Activated CD4-positive, CD25-positive, alpha-beta regulatory T cell treated with anti-CD3 and anti-CD28 coated beads, Interleukin-2, amount 50 U/mL, for 72 hours (primary cell): Measurements from ENCODE around the gene MRC2.

Source experiments
- DNase-seq: peaks from one replicate; pipeline ENCODE4 v3.0.0; 2021

The MRC2 gene

DNA sequence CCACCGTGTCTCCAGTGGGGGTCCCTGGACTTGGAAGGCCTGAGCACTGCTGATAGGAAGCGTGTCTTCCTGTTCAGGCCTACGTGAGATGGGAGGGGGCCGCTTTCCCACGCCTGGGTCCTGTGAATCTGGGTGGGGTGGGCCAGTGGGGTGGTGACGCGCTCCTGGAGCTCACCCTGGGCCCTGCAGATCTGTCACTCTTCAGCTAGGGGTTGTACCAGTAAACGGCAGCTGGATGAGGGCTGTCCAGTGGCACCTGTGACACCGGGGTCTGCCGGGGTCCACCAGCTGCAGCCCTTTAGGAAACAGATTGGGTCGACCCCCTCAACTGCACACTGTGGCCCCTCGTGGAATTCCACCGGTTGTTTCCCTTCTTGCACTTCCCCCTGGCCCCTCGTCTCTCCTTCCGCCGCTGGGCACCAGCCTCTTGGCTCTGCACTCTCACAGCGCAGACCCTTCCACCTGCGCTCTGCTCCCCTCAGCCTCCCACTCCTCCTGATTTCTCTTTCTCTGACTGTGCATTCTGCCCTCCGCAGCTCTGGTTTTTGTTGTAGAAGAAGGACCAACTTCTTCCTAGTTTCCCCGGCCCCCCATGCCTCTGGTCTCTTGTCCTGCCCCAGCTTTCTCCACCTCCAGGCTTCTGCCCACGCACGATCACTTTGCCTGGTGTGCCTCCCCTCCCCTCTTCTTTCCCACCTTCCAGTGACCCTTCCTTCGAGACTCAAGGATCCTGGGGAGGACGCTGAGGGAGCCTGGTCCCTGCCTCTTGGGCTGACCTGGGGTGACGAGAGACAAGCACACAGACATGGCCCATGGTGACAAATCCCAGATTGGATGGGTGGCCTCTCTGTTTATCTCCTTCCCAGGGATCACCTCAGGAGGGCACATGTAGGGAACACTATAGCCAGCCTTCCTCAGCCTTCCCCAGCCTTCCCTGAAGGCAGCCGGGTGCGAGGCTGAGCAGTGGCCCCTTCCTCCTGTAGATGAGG, 4.8 kb downstream of the MRC2 start:
- no peak for DNase-seq

DNA sequence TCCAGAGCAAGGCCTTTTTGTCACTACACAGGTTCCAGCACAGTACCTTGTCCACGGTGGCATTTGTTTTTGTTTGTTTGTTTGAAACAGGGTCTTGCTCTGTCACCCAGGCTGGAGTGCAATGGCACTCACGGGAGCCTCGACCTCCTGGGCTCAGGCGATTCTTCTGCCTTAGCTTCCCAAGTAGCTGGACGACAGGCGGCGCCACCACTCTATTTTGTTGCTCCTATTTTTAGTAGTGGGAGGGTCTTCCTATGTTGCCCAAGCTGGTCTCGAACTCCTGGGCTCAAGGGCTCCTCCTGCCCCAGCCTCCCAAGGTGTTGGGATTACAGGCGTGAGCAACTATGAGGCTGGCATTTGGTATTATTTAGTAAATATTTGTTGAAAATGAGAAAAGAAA, 10.3 kb downstream of the MRC2 start:
- DNase-seq, result no peak

DNA sequence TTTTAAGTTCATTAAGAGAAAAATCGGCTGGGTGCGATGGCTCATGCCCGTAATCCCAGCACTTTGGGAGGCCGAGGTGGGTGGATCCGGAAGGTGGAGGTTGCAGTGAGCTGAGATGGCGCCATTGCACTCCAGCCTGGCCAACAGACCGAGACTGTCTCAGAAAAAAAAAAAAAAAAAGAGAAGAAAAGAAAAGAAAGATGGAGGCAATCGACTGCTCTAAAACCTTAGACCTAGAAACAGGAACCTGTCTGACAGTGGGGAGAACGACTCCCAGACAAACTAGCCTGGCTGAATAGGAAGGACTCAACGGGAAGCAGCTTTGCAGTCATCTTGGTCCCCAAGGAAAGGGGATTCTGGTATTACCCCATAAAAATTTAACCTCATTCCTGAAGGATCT, 13.7 kb downstream of the MRC2 start:
- no peak for DNase-seq

DNA sequence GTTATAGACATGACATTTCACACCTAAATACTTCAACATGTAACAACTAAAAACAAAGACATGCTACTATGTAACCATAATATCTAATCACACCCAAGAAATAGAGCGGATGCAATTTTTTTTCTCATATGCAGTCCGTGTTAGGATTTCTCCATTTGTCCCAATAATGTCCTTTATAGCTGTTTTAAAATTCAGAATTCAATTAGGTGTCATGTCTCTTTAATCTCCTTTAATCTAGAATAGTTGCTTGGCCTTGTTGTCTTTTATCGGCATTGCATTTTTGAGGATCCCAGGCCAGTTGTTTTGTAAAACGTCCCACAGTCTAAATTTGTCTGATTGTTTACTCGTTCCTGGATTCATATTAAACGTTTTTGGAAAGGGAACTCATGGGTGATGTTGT, 14.5 kb downstream of the MRC2 start:
- DNase-seq, result no peak

DNA sequence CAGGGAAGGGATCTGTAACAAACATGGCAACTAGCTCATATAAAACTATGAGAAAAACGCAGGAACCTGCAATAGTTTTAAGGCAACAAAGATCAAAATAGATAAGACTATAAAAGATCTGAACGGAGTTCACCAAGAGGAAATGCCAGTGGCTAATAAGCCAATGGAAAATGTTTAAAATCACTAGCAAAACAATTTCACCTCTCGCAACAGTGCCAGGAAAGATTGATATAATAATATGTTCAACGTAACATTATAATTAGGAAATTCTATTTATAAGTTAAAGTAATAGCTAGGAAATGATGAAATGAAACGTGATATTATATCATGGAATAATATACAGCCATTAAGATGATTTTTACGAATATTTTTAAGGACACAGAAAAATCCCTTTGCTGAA, 16.0 kb downstream of the MRC2 start:
- DNase-seq, result no peak

DNA sequence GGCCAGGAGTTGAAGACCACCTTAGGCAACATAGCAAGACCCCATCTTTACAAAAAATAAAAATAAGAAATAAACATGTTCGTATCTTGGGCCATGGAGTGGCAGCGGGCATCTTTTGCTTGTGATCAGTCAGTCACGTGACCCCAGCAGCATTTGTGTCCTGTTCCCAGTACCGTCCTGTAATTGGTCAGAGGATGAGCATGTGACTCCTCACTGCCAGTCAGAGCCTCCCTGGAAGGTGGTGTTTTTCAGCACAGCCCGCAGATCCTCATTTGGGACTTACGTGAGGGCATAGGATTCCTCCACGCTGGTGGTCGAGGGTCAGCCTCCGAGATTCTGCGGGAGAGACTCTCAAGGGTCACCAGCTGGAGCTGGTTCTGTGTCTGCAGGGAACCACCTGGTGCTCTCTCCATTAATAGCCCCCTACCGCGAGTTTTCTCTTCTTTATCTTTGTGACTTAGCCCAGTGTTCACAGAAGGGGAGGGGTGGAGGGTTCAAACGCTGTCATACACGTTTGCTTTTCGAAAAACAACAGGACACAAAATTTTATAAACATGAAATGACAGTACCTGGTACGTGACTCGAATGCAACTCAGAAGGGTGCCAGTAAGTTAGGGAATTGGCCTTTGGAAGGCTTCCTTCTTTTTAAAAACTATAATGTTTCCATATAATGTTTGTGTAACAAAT, 17.2 kb downstream of the MRC2 start:
- DNase-seq, result no peak

DNA sequence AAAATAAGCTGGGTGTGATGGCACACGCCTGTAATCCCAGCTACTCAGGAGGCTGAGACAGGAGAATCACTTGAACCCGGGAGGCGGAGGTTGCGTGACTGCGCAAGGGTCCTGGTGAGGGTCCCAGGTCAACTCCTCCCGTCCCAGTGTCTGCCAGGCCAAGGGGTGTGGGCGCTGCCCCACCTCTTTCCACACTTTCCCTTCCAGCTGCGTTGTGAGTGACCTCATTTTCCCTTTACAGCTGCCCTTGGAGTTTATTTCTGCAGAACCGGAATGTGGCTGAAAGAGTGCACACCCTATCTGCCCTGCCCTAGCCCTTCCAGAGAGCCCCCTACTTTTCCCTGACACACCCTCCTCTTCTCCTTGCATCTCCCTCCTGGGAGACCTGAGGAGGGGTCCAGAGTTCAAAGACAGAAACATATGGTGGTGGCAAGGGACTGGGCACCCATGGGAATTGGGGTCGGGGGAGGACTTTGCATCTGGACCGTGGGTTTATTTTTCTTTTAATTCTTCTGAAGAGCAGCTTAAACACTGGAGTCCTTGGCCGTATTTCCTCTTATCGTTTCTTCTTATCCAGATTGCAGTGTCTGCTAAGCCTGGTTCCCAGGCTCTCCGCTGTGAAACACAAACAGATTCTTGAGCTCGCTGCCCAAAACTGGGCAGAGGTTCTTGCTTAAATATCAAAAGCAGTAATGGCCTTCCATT, 20.9 kb downstream of the MRC2 start:
- no peak for DNase-seq

DNA sequence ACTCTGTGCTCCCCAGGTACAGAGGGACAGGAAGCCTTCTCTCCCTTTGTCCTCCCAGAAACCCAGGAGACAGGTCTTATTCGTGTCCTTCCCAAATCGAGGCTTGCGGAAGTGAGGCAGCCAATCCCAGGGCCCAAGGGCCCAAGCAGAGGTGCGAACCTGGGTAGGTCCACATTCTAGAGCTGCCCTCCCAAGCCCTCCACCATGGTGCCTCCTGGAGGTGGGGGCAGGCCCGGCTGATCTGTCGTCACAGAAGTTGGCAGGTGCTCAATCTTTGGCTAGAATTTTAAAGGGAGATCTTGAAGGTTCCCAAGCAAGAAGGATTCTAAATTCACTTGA, 21.5 kb downstream of the MRC2 start:
- no peak for DNase-seq

DNA sequence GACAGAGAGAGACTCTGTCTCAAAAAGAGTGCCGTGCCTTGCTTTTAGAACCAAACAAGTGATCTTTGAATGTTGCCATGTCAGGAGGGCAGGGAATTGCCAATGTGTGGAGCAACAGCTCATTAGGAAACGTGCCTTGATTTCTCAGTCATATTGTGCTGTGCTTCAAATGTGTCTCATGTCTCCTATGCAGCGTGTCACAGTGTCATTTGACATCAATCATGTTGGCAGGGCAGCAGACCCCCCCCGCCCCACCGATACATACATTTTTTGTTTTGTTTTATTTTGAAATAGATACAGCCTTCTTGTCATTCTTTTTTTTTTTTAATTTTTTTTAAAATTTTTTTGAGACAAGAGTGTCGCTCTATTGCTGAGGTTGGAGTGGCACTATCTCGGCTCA, 22.1 kb downstream of the MRC2 start:
- DNase-seq, result no peak

DNA sequence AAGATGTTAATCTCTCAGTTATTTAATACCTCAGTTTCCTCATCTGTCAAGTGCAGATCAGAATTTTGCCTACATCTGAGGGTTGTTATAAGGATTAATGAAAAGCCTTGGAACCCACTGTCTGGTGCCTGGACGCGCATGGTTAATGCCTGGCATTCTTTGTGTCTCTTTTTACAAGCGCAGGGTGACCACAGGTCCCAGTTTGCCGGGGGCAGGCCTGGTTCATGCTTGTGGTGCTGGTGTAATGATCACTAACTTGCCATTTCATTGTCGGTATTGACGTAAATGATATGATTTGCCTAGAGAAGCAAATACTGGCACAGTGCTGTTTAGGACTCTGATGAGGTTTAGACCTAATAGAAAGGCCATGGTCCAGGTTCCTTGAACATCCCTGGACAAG, 23.1 kb downstream of the MRC2 start:
- no peak for DNase-seq

DNA sequence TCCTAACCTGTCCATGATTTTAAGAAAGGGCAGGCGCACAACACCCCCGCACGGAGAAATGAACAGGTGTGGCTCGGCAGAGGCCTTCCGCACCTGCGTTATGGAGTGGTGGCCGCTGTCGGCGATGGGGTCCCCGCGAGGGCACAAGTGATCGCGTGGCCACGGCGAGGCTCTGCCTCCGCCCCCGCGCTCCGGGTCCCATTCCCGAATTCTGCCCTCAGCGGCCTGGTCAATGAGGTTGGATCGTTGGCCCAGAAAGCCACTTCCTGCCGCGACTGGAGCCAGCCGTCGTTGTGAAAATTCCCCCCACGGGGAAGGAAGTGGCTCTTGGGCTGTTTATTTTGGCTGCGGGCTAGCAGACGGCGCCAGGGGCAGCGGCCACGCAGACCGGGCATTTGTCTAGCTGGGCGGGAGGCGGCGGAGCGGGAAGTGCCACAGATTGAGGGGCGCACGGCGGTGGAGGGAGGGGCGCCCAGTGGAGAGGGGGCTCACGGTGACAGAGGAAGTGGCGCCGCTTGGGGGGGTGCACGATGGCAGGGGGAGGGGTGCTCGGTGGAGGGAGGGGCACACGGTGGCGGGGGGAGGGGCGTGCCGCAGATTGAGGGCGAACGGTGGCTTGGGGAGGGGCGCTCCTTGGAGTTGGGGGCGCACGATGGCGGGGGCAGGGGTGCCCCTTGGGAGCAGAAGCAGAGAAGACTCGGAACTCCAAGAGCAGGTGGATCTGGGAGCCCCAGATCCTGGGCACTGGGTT, 25.0 kb downstream of the MRC2 start:
- peak; percentile 40 for DNase-seq

DNA sequence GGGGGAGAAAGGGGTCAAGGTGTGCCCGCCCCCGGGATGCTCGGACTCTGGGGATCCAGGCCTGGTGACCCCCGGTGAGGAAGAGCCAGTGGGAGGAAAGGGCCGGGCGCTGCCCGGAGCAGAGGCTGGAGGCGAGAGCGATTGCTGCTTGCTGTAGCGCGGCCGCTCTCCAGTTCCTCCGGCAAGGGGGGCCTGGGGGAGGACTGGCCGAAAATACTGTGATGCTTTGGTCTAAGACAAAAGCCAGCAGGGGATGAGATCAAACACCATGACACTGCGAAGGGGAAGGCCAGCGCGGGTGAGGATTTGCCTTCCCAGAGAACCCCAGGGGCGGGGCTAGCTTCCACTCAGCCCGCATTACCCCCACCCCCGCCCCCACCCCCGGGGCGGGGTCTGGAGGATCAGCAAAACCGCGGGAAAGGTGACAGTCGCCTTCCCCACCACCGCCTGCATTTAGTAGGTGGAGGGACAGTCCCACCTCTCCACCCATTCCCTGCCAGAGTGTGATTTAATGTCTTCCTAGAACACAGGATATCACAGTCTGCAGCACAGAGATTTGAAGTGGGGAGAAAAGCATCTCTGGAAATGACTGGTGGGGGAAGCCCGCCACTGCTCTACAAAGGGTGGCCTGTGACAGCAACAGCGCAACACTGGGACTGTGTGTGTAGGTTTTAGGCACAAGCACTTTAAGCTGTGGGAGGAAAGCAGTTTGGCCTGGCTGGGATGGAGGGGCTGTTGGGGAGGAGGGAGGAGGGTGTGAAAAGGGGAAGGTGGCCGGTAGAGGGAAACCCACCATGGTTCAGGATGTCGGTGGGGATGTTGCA, 25.7 kb downstream of the MRC2 start:
- DNase-seq, result peak; percentile 80

DNA sequence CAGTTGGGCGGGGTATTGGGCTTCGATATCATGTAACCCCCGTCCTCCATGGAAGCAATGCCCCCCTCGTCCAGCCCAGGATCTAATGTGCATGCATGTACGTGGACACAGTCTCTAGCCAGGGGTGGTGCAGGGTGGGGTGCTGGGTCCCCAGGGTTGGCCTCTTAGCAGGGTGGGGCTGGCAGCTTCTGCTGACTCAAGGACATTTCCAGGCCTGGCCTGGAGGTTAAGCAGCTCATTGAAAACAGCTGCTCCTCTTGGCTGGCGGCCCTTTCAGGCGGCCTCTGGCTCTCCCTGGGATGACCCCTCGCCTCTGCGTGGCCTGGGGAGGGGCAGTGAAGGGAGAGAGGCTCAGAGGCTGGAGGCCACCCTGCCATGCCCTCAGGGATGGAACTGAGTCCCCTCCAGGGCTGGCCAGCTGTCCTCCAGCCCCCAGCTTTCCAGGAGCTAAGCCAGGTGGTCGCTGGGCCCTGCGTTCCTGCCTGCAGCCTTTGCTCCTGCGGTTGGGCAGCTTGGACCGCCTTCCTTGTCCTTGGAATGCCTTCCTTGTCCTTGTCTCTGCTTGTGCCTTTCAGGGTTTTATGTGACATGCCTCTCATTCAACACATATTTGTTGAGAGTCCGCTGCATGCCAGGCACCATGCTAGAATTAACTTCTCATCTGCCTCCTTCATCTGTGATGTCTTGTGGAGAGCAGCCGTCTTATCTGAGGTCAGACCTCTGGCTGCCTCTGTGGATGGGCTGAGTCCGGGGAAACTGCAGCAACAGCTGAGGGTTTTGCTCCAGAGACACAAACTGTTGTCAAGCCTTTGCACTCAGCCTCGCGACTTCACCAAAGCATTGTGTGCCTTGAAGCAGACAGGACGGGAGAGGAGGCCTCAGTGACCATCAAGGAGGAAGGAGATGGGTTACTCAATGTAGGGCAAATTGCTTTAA, 26.6 kb downstream of the MRC2 start:
- DNase-seq, result peak; percentile 37

DNA sequence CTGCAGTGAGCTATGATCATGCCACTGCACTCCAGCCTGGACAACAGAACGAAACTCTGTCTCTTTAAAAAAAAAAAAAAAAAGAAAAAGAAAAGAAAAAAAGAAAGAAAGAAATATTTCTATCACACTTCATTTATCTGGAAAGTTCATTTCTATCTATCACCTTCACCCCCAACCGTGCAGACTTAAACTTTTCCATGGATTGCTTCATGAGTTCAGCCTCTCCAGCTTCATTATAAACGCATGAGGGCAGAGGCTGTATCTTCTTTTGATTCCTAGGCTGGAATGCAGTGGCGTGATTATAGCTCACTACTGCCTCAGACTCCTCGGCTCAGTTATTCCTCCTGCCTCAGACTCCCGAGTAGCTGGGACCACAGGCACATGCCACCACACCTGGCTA, 28.2 kb downstream of the MRC2 start:
- no peak for DNase-seq

DNA sequence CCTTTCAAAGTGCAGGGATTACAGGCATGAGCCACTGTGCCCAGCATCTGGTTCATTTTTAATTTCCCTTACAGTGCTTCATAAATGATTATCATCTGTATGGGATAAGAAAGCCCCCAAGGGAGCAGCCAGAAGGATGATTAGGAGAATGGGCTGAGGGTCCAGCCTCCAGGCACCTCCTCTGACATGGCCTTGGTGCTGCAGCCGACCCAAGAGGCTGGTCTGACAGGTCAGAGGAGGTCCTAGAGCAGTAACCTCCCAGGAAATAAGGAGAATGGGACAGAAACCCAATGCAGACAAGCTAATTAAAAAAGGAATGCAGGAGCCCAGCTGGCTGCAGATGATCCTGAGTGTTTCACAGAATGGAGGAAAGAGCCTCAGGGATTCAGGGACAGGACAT, 29.0 kb downstream of the MRC2 start:
- no peak for DNase-seq

DNA sequence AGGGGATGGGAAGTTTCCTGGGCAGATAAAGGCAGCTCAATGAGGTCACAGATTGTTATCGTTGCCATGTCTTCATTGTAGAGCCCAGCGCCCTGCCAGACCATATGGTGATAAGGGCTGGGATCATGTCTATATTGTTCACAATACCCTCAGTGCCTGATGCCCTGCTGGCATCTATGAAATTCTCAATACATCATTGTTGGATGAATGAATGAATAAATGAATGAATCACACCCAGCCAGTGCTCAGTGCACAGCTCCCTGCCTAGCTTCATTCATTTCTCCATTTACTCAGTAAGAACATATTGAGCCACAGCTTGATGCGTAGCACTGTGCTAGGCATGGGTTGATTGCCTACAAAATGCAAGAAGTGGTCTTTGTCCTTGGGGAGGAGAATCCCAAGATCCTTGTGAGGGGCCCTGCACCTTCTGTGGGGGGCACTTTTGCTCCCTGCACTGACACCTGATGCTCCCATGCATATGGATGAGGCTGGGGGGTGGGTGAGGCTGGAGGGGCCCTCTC, 29.7 kb downstream of the MRC2 start:
- no peak for DNase-seq

DNA sequence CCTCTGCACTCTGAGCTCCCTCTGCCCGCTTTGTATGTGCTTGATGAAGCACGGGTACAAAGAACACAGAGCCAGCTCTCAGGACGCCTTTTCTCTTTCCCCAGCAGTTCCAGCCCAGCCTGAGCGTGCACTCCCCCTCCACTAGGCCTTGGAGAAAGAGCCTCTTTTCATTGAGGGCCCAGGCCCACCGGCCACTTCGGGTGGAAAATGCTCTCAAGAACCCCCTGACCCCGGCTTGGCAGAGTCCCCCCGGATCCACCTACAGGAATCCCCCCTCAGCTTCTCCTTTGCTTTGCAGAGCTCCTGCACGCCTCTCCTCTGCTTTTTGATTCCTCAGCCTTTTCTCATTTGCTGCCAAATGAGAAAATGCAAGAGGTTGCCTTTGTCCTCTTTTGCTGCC, 30.2 kb downstream of the MRC2 start:
- no peak for DNase-seq

DNA sequence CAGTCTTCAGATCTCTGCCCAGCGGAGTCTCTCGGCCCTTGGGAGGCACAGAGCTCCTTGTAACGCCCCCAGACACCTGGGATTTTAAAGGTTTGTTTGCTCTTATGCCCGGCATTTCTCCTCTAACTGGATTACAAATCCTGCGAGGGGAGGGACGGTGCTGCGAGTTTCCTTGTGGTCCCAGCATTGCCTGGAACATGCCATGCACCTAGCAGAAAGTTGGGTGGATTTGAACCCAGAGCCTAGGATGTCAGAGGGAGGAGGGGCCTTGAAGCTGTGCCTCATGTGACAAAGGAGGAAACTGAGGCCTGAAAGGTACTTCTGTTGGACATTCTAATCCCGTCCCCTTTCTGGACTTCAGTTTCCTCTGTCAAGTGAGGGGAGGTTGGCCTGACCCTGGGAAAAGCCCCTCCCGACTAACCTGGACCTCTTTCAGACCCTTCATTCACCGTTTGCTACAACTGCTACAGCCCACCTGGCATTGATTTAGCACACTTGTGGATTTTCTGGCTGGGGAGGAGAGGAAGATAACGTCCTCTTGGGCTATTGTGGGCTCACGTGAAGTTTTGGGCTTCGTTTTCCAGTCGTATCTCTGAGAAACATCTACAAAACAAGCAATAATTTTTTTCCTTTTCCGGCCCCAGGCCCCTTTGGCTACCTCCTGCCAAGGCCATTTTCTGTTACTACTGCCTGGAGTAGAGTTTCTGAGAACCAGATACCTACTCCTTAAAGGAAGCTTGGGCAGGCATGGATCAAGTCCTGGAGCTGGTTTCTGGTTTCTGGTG, 30.9 kb downstream of the MRC2 start:
- no peak for DNase-seq

DNA sequence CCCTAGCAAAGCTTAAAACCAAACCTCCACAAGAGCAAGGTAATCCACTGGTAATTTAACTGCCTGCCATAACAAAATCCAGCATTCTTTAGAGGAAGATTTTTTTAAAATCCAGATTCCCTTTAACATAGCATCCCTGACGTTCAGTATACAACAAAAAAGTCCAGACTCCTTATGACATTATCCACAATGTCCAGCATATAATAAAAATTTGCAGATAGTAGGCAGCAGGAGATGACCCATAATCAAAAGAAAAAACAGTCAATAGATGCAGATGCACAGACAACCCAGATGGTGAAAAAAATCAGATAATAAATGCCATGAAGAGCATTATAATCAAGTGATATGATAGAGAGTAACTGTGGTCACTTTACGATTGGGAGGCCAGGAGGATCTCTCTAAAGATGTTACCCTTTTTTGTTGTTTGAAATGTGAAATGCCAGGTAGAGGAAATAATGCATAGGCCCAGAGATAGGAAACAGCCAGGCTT, 33.2 kb downstream of the MRC2 start:
- no peak for DNase-seq

DNA sequence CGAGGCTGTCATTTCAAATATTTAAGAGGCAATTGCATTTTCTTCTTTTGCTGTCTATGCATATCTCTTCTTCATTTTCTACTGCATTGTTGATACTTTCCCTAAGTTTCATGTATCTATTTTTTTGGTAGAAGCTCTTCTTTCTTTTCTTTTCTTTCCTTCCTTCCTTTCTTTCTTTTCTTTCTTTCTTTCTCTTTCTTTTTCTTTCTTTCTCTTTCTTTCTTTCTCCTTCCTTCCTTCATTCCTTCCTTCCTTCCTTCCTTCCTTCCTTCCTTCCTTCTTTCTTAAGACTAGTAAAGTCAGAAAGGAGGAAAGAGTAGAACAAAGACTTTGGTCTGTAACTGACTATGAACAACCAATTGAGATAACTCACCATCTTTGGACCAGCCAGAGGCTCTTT, 33.9 kb downstream of the MRC2 start:
- no peak for DNase-seq
